HG03097 (cell line): ENCODE data around the gene WDFY2.

Source experiments
- ATAC-seq: cut with Tn5 transposase; IDR thresholded peaks from one replicate; pipeline ENCODE4 v1.9.1; 2021; ENCODE audit not compliant: unreplicated experiment, low FRiP score

Gene WDFY2

GRCh38 chr13:51599444-51600176 lies 15.3 kb downstream of the WDFY2 start:
- no peak for ATAC-seq

GRCh38 chr13:51600703-51601102 lies 16.4 kb downstream of the WDFY2 start:
- ATAC-seq: no peak

GRCh38 chr13:51601601-51602565 lies 17.6 kb downstream of the WDFY2 start:
- ATAC-seq: no peak

GRCh38 chr13:51603716-51604115 lies 19.5 kb downstream of the WDFY2 start:
- no peak for ATAC-seq

GRCh38 chr13:51605698-51606097 lies 21.4 kb downstream of the WDFY2 start:
- ATAC-seq: no peak

GRCh38 chr13:51607165-51607564 lies 22.9 kb downstream of the WDFY2 start:
- no peak for ATAC-seq

GRCh38 chr13:51608857-51609406 lies 24.7 kb downstream of the WDFY2 start:
- ATAC-seq: no peak

GRCh38 chr13:51612867-51613266 lies 28.6 kb downstream of the WDFY2 start:
- no peak for ATAC-seq

GRCh38 chr13:51613535-51613934 lies 29.3 kb downstream of the WDFY2 start:
- ATAC-seq: no peak

GRCh38 chr13:51614350-51614786 lies 30.1 kb downstream of the WDFY2 start:
- no peak for ATAC-seq

- no peak for ATAC-seq
Measured at GRCh38 chr13:51618626-51619025, 34.4 kb downstream of the WDFY2 start.

- ATAC-seq: no peak
Measured at GRCh38 chr13:51619614-51620013, 35.4 kb downstream of the WDFY2 start.

GRCh38 chr13:51620165-51620983 lies 36.1 kb downstream of the WDFY2 start:
- no peak for ATAC-seq

GRCh38 chr13:51621602-51622001 lies 37.3 kb downstream of the WDFY2 start:
- ATAC-seq: no peak

GRCh38 chr13:51623473-51623872 lies 39.2 kb downstream of the WDFY2 start:
- no peak for ATAC-seq

- no peak for ATAC-seq
Measured at GRCh38 chr13:51624207-51624606, 39.9 kb downstream of the WDFY2 start.

- no peak for ATAC-seq
Measured at GRCh38 chr13:51624695-51625345, 40.6 kb downstream of the WDFY2 start.

GRCh38 chr13:51625555-51626345 lies 41.5 kb downstream of the WDFY2 start:
- no peak for ATAC-seq

- ATAC-seq: no peak
Measured at GRCh38 chr13:51626749-51627148, 42.5 kb downstream of the WDFY2 start.
